ENCODE data around the gene LY86. TPM values are rescaled to one million over a fixed set of nuclear protein-coding genes. Genes with fewer than 3 reads are reported as not detected.

The LY86 gene
- polyA plus RNA-seq, 1 donor from 2014 or later = not detected

DNA sequence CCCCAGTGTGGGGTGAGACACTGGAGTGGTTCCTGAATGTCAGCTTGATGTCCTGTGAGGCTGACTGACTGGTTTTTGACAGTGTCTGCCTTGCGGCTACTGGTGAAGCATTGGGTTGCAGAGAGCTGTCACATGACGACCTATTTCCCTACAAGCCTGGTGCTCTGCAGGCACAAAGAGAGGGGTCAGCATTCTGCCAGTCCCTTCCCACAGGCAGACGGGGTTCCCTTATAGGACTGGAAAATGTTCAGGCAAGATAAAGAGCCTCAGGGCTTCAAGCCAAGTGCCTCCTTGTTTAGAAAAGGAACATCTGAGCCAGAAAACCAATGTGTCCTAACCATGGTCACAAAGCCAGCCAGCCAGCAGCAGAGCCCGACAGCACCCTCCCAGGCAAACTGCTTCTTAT is 11.0 kb downstream of the LY86 start:
- Histone ChIP-seq H2AFZ (ENCODE audit: low read depth, low read length) (no peak overlapping the region), H3K9me3 (ENCODE audit: low read length) (no peaks in the 10 kb centered on the region)

DNA sequence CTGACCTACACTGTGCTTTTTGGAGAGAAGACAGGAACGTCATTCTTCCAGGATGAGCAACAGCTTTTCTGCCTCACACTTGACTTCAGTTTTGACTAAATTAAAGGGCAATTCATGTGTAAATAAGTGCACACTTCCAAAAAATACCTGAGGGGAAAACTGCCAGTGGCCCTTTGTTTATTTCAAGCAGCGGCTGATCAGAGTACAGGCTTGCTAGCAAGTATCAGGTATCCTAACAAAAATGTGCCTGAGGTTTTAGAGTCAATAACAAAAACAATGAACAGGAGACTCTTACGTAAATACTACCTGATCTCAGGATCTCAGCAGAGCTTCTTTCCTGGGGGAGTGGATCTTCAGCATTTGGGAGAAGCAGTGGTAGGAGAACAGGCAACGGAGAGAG is 12.4 kb downstream of the LY86 start:
- no peak overlapping the region for H3K4me3 ChIP-seq (ENCODE audit: low read length)
- no peak overlapping the region for H3K4me2 ChIP-seq (ENCODE audit: low read length)
- no peak overlapping the region for H3K9ac ChIP-seq (ENCODE audit: low read length)
- H3K9me2 ChIP-seq (ENCODE audit: insufficient read depth, low read length) = no peaks in the 10 kb centered on the region
- H3K79me2 ChIP-seq (replicated peaks; ENCODE audit: insufficient read depth, low read length) = no peaks in the 10 kb centered on the region
- no peaks in the 10 kb centered on the region for H3K36me3 ChIP-seq (ENCODE audit: insufficient read depth, low read length)
- no peaks in the 10 kb centered on the region for H3K27me3 ChIP-seq (ENCODE audit: insufficient read depth, low read depth, low read length)
- no peaks in the 10 kb centered on the region for H3K9me3 ChIP-seq (ENCODE audit: low read length)
- H3F3A ChIP-seq (ENCODE audit: insufficient read depth, low read length, poor library complexity, severe bottlenecking) = no peaks in the 10 kb centered on the region
- H4K20me1 ChIP-seq (ENCODE audit: insufficient read depth) = no peaks in the 10 kb centered on the region
- H2AFZ ChIP-seq (ENCODE audit: low read depth, low read length) = no peak overlapping the region
- no peak overlapping the region for H3K27ac ChIP-seq (ENCODE audit: low read length)
- TF ChIP-seq EP300 (conservative IDR thresholded peaks at IDR 0.05; ENCODE audit: poor library complexity, severe bottlenecking) (no peak), SMC3 (conservative IDR thresholded peaks at IDR 0.05; ENCODE audit: poor library complexity) (no peak), MXI1 (conservative IDR thresholded peaks at IDR 0.05; ENCODE audit: poor library complexity, severe bottlenecking) (no peak), POLR2AphosphoS5 (IDR thresholded peaks at IDR 0.05) (no peak), RAD21 (conservative IDR thresholded peaks at IDR 0.05) (no peak), TAF1 (IDR thresholded peaks at IDR 0.05; ENCODE audit: low read depth) (no peak), EZH2 (IDR thresholded peaks at IDR 0.05; ENCODE audit: borderline replicate concordance, insufficient read depth, low read length, poor library complexity, severe bottlenecking) (no peak)
- TF ChIP-seq, protein P1, sequence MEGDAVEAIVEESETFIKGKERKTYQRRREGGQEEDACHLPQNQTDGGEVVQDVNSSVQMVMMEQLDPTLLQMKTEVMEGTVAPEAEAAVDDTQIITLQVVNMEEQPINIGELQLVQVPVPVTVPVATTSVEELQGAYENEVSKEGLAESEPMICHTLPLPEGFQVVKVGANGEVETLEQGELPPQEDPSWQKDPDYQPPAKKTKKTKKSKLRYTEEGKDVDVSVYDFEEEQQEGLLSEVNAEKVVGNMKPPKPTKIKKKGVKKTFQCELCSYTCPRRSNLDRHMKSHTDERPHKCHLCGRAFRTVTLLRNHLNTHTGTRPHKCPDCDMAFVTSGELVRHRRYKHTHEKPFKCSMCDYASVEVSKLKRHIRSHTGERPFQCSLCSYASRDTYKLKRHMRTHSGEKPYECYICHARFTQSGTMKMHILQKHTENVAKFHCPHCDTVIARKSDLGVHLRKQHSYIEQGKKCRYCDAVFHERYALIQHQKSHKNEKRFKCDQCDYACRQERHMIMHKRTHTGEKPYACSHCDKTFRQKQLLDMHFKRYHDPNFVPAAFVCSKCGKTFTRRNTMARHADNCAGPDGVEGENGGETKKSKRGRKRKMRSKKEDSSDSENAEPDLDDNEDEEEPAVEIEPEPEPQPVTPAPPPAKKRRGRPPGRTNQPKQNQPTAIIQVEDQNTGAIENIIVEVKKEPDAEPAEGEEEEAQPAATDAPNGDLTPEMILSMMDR (IDR thresholded peaks at IDR 0.05; ENCODE audit: poor library complexity, severe bottlenecking) = no peak
- TF ChIP-seq, protein P2, sequence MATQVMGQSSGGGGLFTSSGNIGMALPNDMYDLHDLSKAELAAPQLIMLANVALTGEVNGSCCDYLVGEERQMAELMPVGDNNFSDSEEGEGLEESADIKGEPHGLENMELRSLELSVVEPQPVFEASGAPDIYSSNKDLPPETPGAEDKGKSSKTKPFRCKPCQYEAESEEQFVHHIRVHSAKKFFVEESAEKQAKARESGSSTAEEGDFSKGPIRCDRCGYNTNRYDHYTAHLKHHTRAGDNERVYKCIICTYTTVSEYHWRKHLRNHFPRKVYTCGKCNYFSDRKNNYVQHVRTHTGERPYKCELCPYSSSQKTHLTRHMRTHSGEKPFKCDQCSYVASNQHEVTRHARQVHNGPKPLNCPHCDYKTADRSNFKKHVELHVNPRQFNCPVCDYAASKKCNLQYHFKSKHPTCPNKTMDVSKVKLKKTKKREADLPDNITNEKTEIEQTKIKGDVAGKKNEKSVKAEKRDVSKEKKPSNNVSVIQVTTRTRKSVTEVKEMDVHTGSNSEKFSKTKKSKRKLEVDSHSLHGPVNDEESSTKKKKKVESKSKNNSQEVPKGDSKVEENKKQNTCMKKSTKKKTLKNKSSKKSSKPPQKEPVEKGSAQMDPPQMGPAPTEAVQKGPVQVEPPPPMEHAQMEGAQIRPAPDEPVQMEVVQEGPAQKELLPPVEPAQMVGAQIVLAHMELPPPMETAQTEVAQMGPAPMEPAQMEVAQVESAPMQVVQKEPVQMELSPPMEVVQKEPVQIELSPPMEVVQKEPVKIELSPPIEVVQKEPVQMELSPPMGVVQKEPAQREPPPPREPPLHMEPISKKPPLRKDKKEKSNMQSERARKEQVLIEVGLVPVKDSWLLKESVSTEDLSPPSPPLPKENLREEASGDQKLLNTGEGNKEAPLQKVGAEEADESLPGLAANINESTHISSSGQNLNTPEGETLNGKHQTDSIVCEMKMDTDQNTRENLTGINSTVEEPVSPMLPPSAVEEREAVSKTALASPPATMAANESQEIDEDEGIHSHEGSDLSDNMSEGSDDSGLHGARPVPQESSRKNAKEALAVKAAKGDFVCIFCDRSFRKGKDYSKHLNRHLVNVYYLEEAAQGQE (IDR thresholded peaks at IDR 0.05; ENCODE audit: borderline replicate concordance) = no peak

More for the DNA sequence above, 11.0 kb downstream of the LY86 start:
- TF ChIP-seq EP300 (conservative IDR thresholded peaks at IDR 0.05; ENCODE audit: poor library complexity, severe bottlenecking) (no peak), MXI1 (conservative IDR thresholded peaks at IDR 0.05; ENCODE audit: poor library complexity, severe bottlenecking) (no peak), RAD21 (conservative IDR thresholded peaks at IDR 0.05) (no peak), POLR2AphosphoS5 (IDR thresholded peaks at IDR 0.05) (no peak), TAF1 (IDR thresholded peaks at IDR 0.05; ENCODE audit: low read depth) (no peak), EZH2 (IDR thresholded peaks at IDR 0.05; ENCODE audit: borderline replicate concordance, insufficient read depth, low read length, poor library complexity, severe bottlenecking) (no peak), SMC3 (conservative IDR thresholded peaks at IDR 0.05; ENCODE audit: poor library complexity) (no peak)
- TF ChIP-seq, protein P1 (IDR thresholded peaks at IDR 0.05; ENCODE audit: poor library complexity, severe bottlenecking) = no peak
- TF ChIP-seq, protein P2 (IDR thresholded peaks at IDR 0.05; ENCODE audit: borderline replicate concordance) = no peak
- Histone ChIP-seq H3K9me2 (ENCODE audit: insufficient read depth, low read length) (no peaks in the 10 kb centered on the region), H3K4me2 (ENCODE audit: low read length) (no peak overlapping the region), H3K9ac (ENCODE audit: low read length) (no peak overlapping the region), H4K20me1 (ENCODE audit: insufficient read depth) (no peaks in the 10 kb centered on the region), H3F3A (ENCODE audit: insufficient read depth, low read length, poor library complexity, severe bottlenecking) (no peaks in the 10 kb centered on the region), H3K4me3 (ENCODE audit: low read length) (no peak overlapping the region), H3K27me3 (ENCODE audit: insufficient read depth, low read depth, low read length) (no peaks in the 10 kb centered on the region), H3K79me2 (replicated peaks; ENCODE audit: insufficient read depth, low read length) (no peaks in the 10 kb centered on the region), H3K27ac (ENCODE audit: low read length) (no peak overlapping the region), H3K36me3 (ENCODE audit: insufficient read depth, low read length) (no peaks in the 10 kb centered on the region)

Data from neural cell (in vitro differentiated cells).